Measurements from ENCODE around the gene MGAT5B.

MGAT5B gene

DNA sequence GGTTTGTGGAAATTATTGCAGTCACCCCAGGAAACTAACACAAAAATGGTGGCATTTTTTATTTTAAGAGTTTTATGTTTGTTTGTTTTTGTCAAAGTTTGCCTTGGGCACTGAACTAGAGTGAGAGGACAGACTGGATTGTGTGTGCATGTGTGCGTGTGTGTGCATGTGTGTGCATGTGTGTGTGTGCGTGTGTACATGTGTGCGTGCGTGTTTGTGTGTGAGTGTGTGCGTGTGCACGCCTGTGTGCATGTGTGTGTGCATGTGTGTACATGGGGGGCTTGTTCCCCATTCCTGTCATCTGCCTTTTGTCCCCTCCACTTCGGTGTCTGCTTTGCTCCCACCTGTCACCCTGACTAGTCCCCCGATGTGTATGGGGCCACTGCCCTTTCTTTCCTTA is 32.5 kb downstream of the MGAT5B start:
- H3K27me3 ChIP-seq (ENCODE audit: control insufficient read depth in 5 of 5, insufficient read depth in 4 of 5, low read length in 5 of 5): peaks cover 0 to 24% (median 2%) of the 10 kb centered on the region in 5 donors
- no peaks in the 10 kb centered on the region for H3K36me3 ChIP-seq (ENCODE audit: control insufficient read depth in 5 of 5, insufficient read depth in 5 of 5, low read length in 5 of 5)
- peaks cover 0 to 22% (median 11%) of the 10 kb centered on the region in 5 donors for H3K4me1 ChIP-seq (ENCODE audit: control insufficient read depth in 5 of 5, insufficient read depth in 5 of 5, low read length in 5 of 5)
- no peaks in the 10 kb centered on the region for H3K9me3 ChIP-seq (ENCODE audit: control insufficient read depth in 5 of 5, low read length in 5 of 5)
- H3K27ac ChIP-seq (ENCODE audit: low read depth, low read length): no peak overlapping the region
- H3K4me3 ChIP-seq (ENCODE audit: low read depth in 1 of 5, low read length in 5 of 5): no peak overlapping the region
- no peak overlapping the region for H3K9ac ChIP-seq (ENCODE audit: low read length in 5 of 5)

DNA sequence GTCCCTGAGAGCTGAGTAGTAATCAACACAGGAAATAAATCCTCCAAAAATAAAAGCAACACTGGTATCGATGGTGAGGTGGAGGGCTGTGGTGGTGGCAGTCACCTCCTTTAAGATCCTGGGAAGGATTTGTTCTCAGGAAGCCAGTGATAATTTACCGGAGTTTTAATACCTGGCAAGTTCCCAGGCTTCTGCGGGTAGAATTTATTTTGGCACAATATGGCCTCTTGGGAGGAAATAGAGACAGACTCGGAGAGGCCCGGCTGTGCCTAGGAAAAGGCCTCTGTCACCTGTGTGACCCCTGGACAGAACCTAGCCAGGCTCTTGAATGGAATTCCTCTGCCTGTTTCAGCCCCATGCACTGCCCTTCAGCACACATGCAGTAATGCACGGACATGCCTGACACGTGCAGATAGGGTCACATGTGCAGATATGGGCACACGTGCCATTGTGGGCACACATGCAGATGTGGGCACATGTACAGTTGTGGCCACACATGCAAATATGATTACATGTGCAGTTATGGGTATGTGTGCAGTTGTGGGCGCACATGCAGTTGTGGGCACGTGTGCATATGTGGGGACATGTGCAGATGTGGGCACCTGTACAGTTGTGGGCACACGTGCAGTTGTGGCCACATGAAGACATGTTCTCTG is 33.5 kb downstream of the MGAT5B start:
- H3K9me3 ChIP-seq (ENCODE audit: control insufficient read depth in 5 of 5, low read length in 5 of 5): no peaks in the 10 kb centered on the region
- H3K9ac ChIP-seq (ENCODE audit: low read length in 5 of 5): no peak overlapping the region
- H3K4me1 ChIP-seq (ENCODE audit: control insufficient read depth in 5 of 5, insufficient read depth in 5 of 5, low read length in 5 of 5): peaks cover 0 to 22% (median 11%) of the 10 kb centered on the region in 5 donors
- no peak overlapping the region for H3K4me3 ChIP-seq (ENCODE audit: low read depth in 1 of 5, low read length in 5 of 5)
- H3K36me3 ChIP-seq (ENCODE audit: control insufficient read depth in 5 of 5, insufficient read depth in 5 of 5, low read length in 5 of 5): no peaks in the 10 kb centered on the region
- peaks cover 0 to 33% (median 6%) of the 10 kb centered on the region in 5 donors for H3K27me3 ChIP-seq (ENCODE audit: control insufficient read depth in 5 of 5, insufficient read depth in 4 of 5, low read length in 5 of 5)
- H3K27ac ChIP-seq (ENCODE audit: low read depth, low read length): no peak overlapping the region

DNA sequence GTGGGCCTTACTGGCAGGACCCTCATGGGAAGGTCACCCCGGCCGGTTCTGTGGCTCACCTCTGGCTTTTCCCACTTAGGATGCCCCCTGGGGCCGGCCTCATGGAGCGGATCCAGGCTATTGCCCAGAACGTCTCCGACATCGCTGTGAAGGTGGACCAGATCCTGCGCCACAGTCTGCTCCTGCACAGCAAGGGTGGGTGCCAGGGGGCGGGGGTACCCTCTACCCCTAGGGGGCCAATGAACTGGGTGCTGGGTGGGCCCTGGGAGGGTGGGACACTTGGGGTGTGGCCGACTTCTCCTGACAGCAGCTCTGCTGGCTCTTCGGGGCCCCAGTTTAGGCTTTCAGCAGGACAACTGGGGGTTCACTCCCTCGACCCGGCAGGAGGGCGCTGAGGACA is 34.3 kb downstream of the MGAT5B start:
- Histone ChIP-seq H3K4me1 (ENCODE audit: control insufficient read depth in 5 of 5, insufficient read depth in 5 of 5, low read length in 5 of 5) (peaks cover 0 to 22% (median 11%) of the 10 kb centered on the region in 5 donors), H3K4me3 (ENCODE audit: low read depth in 1 of 5, low read length in 5 of 5) (no peak overlapping the region), H3K27me3 (ENCODE audit: control insufficient read depth in 5 of 5, insufficient read depth in 4 of 5, low read length in 5 of 5) (peaks cover 0 to 33% (median 6%) of the 10 kb centered on the region in 5 donors), H3K27ac (ENCODE audit: low read depth, low read length) (no peak overlapping the region), H3K9me3 (ENCODE audit: control insufficient read depth in 5 of 5, low read length in 5 of 5) (peaks cover 0 to 2% (median 0%) of the 10 kb centered on the region in 5 donors), H3K36me3 (ENCODE audit: control insufficient read depth in 5 of 5, insufficient read depth in 5 of 5, low read length in 5 of 5) (no peaks in the 10 kb centered on the region), H3K9ac (ENCODE audit: low read length in 5 of 5) (no peak overlapping the region)

DNA sequence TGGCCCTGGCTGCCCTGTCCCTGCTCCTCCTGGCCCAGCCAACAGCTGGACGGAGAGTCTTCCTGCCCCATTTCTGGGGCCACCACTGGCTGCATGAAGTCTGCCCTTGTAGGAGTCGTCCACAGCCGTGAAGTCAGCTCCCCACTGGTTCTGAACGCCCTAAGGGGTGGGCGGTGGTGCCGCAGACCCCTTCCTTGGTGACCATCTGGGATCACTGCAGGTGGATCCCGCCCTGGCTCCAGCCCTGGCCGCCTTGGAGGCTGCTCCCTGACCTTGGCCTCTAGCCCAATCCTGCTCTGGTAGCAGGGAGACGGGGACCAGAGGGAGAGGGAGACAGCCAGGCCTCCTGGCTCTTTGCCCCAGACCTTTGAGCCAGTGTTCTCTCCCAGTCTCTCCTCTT is 35.4 kb downstream of the MGAT5B start:
- H3K9me3 ChIP-seq (ENCODE audit: control insufficient read depth in 5 of 5, low read length in 5 of 5): peaks cover 0 to 6% (median 0%) of the 10 kb centered on the region in 5 donors
- peaks cover 0 to 22% (median 11%) of the 10 kb centered on the region in 5 donors for H3K4me1 ChIP-seq (ENCODE audit: control insufficient read depth in 5 of 5, insufficient read depth in 5 of 5, low read length in 5 of 5)
- no peak overlapping the region for H3K4me3 ChIP-seq (ENCODE audit: low read depth in 1 of 5, low read length in 5 of 5)
- H3K27me3 ChIP-seq (ENCODE audit: control insufficient read depth in 5 of 5, insufficient read depth in 4 of 5, low read length in 5 of 5): peaks cover 0 to 33% (median 6%) of the 10 kb centered on the region in 5 donors
- no peak overlapping the region for H3K9ac ChIP-seq (ENCODE audit: low read length in 5 of 5)
- H3K27ac ChIP-seq (ENCODE audit: low read depth, low read length): no peak overlapping the region
- no peaks in the 10 kb centered on the region for H3K36me3 ChIP-seq (ENCODE audit: control insufficient read depth in 5 of 5, insufficient read depth in 5 of 5, low read length in 5 of 5)

DNA sequence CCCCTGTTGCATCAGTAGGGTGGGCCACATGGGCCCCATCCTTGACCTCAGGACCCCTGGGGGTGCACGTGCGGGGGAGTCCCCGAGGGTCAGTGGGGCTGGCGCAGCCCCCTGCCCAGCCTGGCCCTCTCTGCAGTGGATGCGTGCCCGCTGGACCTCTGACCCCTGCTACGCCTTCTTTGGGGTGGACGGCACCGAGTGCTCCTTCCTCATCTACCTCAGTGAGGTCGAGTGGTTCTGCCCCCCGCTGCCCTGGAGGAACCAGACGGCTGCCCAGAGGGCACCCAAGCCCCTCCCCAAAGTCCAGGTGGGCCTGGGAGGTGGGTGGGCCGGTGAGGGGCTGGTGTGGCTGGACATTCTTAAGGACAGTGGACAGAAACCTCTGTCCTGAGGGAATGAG is 35.9 kb downstream of the MGAT5B start:
- Histone ChIP-seq H3K4me3 (ENCODE audit: low read depth in 1 of 5, low read length in 5 of 5) (no peak overlapping the region), H3K9ac (ENCODE audit: low read length in 5 of 5) (no peak overlapping the region), H3K27me3 (ENCODE audit: control insufficient read depth in 5 of 5, insufficient read depth in 4 of 5, low read length in 5 of 5) (peaks cover 0 to 33% (median 6%) of the 10 kb centered on the region in 5 donors), H3K36me3 (ENCODE audit: control insufficient read depth in 5 of 5, insufficient read depth in 5 of 5, low read length in 5 of 5) (no peaks in the 10 kb centered on the region), H3K27ac (ENCODE audit: low read depth, low read length) (no peak overlapping the region), H3K9me3 (ENCODE audit: control insufficient read depth in 5 of 5, low read length in 5 of 5) (peaks cover 0 to 6% (median 0%) of the 10 kb centered on the region in 5 donors), H3K4me1 (ENCODE audit: control insufficient read depth in 5 of 5, insufficient read depth in 5 of 5, low read length in 5 of 5) (peaks cover 0 to 22% (median 11%) of the 10 kb centered on the region in 5 donors)

DNA sequence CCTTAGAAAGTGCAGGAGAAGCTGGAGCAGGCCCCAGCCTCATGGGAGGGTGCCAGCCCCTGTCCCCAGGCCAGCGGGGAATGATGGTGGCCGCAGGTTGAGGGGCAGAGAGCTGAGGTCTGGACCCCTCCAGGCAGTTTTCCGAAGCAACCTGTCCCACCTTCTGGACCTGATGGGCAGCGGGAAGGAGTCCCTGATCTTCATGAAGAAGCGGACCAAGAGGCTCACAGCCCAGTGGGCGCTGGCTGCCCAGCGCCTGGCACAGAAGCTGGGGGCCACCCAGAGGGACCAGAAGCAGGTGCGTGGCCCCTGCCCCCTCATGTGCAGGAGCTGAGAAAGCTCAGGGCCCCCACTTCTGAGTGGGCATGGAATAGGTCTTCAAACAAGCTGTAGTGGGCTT is 36.8 kb downstream of the MGAT5B start:
- no peaks in the 10 kb centered on the region for H3K36me3 ChIP-seq (ENCODE audit: control insufficient read depth in 5 of 5, insufficient read depth in 5 of 5, low read length in 5 of 5)
- H3K27me3 ChIP-seq (ENCODE audit: control insufficient read depth in 5 of 5, insufficient read depth in 4 of 5, low read length in 5 of 5): peaks cover 3 to 36% (median 6%) of the 10 kb centered on the region in 5 donors
- no peak overlapping the region for H3K9ac ChIP-seq (ENCODE audit: low read length in 5 of 5)
- peaks cover 0 to 22% (median 11%) of the 10 kb centered on the region in 5 donors for H3K4me1 ChIP-seq (ENCODE audit: control insufficient read depth in 5 of 5, insufficient read depth in 5 of 5, low read length in 5 of 5)
- H3K27ac ChIP-seq (ENCODE audit: low read depth, low read length): no peak overlapping the region
- H3K4me3 ChIP-seq (ENCODE audit: low read depth in 1 of 5, low read length in 5 of 5): no peak overlapping the region
- H3K9me3 ChIP-seq (ENCODE audit: control insufficient read depth in 5 of 5, low read length in 5 of 5): peaks cover 0 to 6% (median 0%) of the 10 kb centered on the region in 5 donors

DNA sequence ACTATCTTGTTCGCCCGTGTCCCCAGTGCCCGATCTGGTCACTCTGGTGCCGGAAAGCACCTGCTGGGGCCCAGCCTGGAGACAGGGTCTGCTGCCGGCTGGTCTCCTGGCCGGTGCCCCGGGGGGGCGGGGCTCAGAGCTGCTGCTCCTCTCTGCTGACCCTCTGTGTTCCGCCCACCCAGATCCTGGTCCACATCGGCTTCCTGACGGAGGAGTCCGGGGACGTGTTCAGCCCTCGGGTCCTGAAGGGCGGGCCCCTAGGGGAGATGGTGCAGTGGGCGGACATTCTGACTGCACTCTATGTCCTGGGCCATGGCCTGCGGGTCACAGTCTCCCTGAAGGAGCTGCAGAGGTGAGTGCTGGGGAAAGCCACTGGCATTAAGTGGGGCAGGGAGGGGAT is 37.6 kb downstream of the MGAT5B start:
- no peak overlapping the region for H3K9ac ChIP-seq (ENCODE audit: low read length in 5 of 5)
- no peaks in the 10 kb centered on the region for H3K36me3 ChIP-seq (ENCODE audit: control insufficient read depth in 5 of 5, insufficient read depth in 5 of 5, low read length in 5 of 5)
- H3K4me1 ChIP-seq (ENCODE audit: control insufficient read depth in 5 of 5, insufficient read depth in 5 of 5, low read length in 5 of 5): peaks cover 0 to 20% (median 11%) of the 10 kb centered on the region in 5 donors
- peaks cover 4 to 39% (median 11%) of the 10 kb centered on the region in 5 donors for H3K27me3 ChIP-seq (ENCODE audit: control insufficient read depth in 5 of 5, insufficient read depth in 4 of 5, low read length in 5 of 5)
- no peak overlapping the region for H3K4me3 ChIP-seq (ENCODE audit: low read depth in 1 of 5, low read length in 5 of 5)
- no peak overlapping the region for H3K27ac ChIP-seq (ENCODE audit: low read depth, low read length)
- peaks cover 0 to 6% (median 3%) of the 10 kb centered on the region in 5 donors for H3K9me3 ChIP-seq (ENCODE audit: control insufficient read depth in 5 of 5, low read length in 5 of 5)

DNA sequence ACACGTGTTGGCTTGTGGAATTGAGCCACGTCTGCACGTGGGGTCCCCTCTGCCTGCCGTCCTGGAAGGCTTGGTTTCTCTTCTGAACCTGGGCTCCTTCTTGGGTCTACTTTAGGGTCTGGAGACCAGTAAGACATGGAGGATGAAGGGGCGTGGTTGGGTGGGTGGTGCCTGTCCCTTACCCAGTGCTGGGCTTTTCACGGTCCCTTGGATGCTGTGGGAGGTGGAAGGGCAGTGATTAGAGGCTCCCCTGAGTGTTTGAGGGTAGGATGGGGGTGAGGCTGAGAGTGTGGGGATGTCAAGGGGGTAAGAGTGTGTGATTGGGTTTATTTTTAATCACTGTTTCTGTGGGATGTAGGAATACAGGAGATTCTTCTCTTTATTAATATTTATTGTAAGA is 38.3 kb downstream of the MGAT5B start:
- H3K9ac ChIP-seq (ENCODE audit: low read length in 5 of 5): no peak overlapping the region
- peaks cover 0 to 14% (median 5%) of the 10 kb centered on the region in 5 donors for H3K4me1 ChIP-seq (ENCODE audit: control insufficient read depth in 5 of 5, insufficient read depth in 5 of 5, low read length in 5 of 5)
- H3K27ac ChIP-seq (ENCODE audit: low read depth, low read length): no peak overlapping the region
- H3K4me3 ChIP-seq (ENCODE audit: low read depth in 1 of 5, low read length in 5 of 5): no peak overlapping the region
- H3K9me3 ChIP-seq (ENCODE audit: control insufficient read depth in 5 of 5, low read length in 5 of 5): peaks cover 0 to 6% (median 3%) of the 10 kb centered on the region in 5 donors
- H3K27me3 ChIP-seq (ENCODE audit: control insufficient read depth in 5 of 5, insufficient read depth in 4 of 5, low read length in 5 of 5): peaks cover 4 to 44% (median 16%) of the 10 kb centered on the region in 5 donors
- no peaks in the 10 kb centered on the region for H3K36me3 ChIP-seq (ENCODE audit: control insufficient read depth in 5 of 5, insufficient read depth in 5 of 5, low read length in 5 of 5)

DNA sequence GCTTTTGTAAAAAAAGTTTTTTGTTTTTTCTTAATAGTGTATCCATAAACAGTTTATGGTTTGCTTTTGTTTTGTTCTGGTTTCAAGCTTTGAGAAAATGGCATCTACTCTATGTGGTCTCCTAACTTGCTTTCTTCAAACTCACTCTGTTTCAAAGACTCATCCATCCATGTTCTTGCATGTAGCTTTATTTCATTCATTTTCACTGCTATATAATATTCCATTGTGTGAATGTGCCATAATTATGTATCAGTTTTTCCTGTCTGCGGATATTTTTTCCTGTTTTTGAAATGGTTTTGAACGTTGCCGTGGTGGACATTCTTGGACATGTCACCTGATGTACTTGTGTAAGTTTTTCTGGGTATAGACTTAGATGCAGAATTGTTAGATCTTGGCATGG is 39.1 kb downstream of the MGAT5B start:
- peaks cover 0 to 5% (median 0%) of the 10 kb centered on the region in 5 donors for H3K4me1 ChIP-seq (ENCODE audit: control insufficient read depth in 5 of 5, insufficient read depth in 5 of 5, low read length in 5 of 5)
- H3K4me3 ChIP-seq (ENCODE audit: low read depth in 1 of 5, low read length in 5 of 5): no peak overlapping the region
- H3K9me3 ChIP-seq (ENCODE audit: control insufficient read depth in 5 of 5, low read length in 5 of 5): peaks cover 0 to 6% (median 3%) of the 10 kb centered on the region in 5 donors
- H3K27ac ChIP-seq (ENCODE audit: low read depth, low read length): no peak overlapping the region
- H3K36me3 ChIP-seq (ENCODE audit: control insufficient read depth in 5 of 5, insufficient read depth in 5 of 5, low read length in 5 of 5): no peaks in the 10 kb centered on the region
- H3K9ac ChIP-seq (ENCODE audit: low read length in 5 of 5): no peak overlapping the region
- H3K27me3 ChIP-seq (ENCODE audit: control insufficient read depth in 5 of 5, insufficient read depth in 4 of 5, low read length in 5 of 5): peaks cover 5 to 43% (median 17%) of the 10 kb centered on the region in 5 donors

DNA sequence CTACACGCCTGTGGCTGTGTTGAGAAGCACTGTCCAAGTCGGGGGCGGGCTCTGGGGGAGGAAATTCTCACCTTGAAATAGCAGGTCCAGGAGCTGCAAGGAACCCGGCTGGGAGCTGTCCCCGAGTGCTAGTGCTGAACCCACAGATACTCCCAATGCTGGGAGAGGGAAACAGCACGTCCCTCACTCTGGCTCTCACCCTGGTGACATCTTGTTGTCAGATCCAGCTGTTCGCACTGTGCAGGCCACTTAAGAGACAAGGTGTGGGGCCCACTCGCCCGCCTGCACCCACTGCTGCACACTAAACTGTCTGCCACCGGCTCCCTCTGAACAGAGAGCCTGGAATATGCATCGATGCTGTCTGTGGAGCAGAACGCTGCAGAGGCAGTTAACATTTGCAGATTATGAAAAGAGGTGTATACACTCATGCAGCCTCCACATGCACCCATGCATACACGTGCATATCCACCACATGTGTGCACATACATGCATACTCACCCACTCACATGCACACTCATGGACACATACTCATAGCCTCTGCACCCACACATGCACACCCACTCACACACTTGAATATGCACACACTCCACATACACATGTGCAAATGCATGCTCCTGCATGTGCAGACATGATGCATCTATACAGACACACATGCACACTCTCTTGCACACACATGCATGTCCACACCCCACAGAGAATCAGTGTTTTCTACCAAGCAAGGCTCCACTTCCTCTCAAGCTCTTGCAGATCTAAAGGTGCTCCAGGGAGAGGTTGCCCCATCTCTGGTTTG is 42.0 kb downstream of the MGAT5B start:
- peaks cover 0 to 6% (median 3%) of the 10 kb centered on the region in 5 donors for H3K9me3 ChIP-seq (ENCODE audit: control insufficient read depth in 5 of 5, low read length in 5 of 5)
- H3K4me1 ChIP-seq (ENCODE audit: control insufficient read depth in 5 of 5, insufficient read depth in 5 of 5, low read length in 5 of 5): no peaks in the 10 kb centered on the region
- no peak overlapping the region for H3K27ac ChIP-seq (ENCODE audit: low read depth, low read length)
- no peak overlapping the region for H3K4me3 ChIP-seq (ENCODE audit: low read depth in 1 of 5, low read length in 5 of 5)
- no peak overlapping the region for H3K9ac ChIP-seq (ENCODE audit: low read length in 5 of 5)
- H3K36me3 ChIP-seq (ENCODE audit: control insufficient read depth in 5 of 5, insufficient read depth in 5 of 5, low read length in 5 of 5): no peaks in the 10 kb centered on the region
- H3K27me3 ChIP-seq (ENCODE audit: control insufficient read depth in 5 of 5, insufficient read depth in 4 of 5, low read length in 5 of 5): peaks cover 8 to 31% (median 22%) of the 10 kb centered on the region in 5 donors

All from subcutaneous abdominal adipose tissue (tissue), 5 donors.